NCI-H226 (cell line): ENCODE results near the gene ERICH6.

ENCODE experiments used
- DNase-seq: peaks from one replicate; pipeline ENCODE4 v3.0.0-alpha.2; 2015

The ERICH6 gene

GRCh38 chr3:150703756-150704344 is at the start of gene ERICH6:
Gene ERICH6 (minus strand): TSS chr3:150703920. CDS start chr3:150703898, 22 bp downstream.
- DNase-seq = peak; percentile 84

GRCh38 chr3:150751781-150752263 is 48.1 kb upstream of the ERICH6 start:
- no peak for DNase-seq

- DNase-seq = no peak
Observed at GRCh38 chr3:150749255-150749654, 45.5 kb upstream of the ERICH6 start.

- DNase-seq = no peak
Observed at GRCh38 chr3:150748684-150749047, 44.9 kb upstream of the ERICH6 start.

- DNase-seq = no peak
Observed at GRCh38 chr3:150747886-150748683, 44.4 kb upstream of the ERICH6 start.

- DNase-seq = no peak
Observed at GRCh38 chr3:150746791-150747590, 43.3 kb upstream of the ERICH6 start.

GRCh38 chr3:150745832-150746231 is 42.1 kb upstream of the ERICH6 start:
- no peak for DNase-seq

- no peak for DNase-seq
Observed at GRCh38 chr3:150744919-150745211, 41.1 kb upstream of the ERICH6 start.

GRCh38 chr3:150744041-150744918 is 40.6 kb upstream of the ERICH6 start:
- DNase-seq = no peak

GRCh38 chr3:150743508-150743907 is 39.8 kb upstream of the ERICH6 start:
- peak; percentile 63 for DNase-seq

- no peak for DNase-seq
Observed at GRCh38 chr3:150742679-150743078, 39.0 kb upstream of the ERICH6 start.

GRCh38 chr3:150742141-150742523 is 38.4 kb upstream of the ERICH6 start:
- DNase-seq = no peak

GRCh38 chr3:150741497-150742140 is 37.9 kb upstream of the ERICH6 start:
- DNase-seq = no peak

- DNase-seq = no peak
Observed at GRCh38 chr3:150740733-150741496, 37.2 kb upstream of the ERICH6 start.

- no peak for DNase-seq
Observed at GRCh38 chr3:150739877-150740645, 36.3 kb upstream of the ERICH6 start.

- DNase-seq = no peak
Observed at GRCh38 chr3:150739200-150739863, 35.6 kb upstream of the ERICH6 start.

GRCh38 chr3:150738688-150739087 is 35.0 kb upstream of the ERICH6 start:
- DNase-seq = peak; percentile 64

- DNase-seq = peak; percentile 91
Observed at GRCh38 chr3:150737874-150738679, 34.4 kb upstream of the ERICH6 start.
